HEK293 (cell line): ENCODE data around the gene TPSD1.

Experiments
- TCF7L2 ChIP-seq: IDR thresholded peaks from 2 replicates; pipeline ENCODE4 v1.6.1; 2011; ENCODE audit warnings: low read depth, mild to moderate bottlenecking, inconsistent platforms, low read length, moderate library complexity, borderline replicate concordance
- YY1 ChIP-seq: fragments of 450-650 bp; formaldehyde crosslinking; IDR thresholded peaks from 2 replicates; pipeline ENCODE4 v1.5.1; 2018; ENCODE audit warnings: missing biosample characterization, missing genetic modification characterization
- ZNF311 ChIP-seq: fragments of 450-650 bp; formaldehyde crosslinking; IDR thresholded peaks from 2 replicates; pipeline ENCODE4 v1.5.1; 2017; ENCODE audit warnings: missing biosample characterization, missing genetic modification characterization, borderline replicate concordance
- ZNF48 ChIP-seq: fragments of 450-650 bp; formaldehyde crosslinking; IDR thresholded peaks from 2 replicates; pipeline ENCODE4 v1.5.1; 2016; ENCODE audit warnings: missing biosample characterization, missing genetic modification characterization
- ZNF510 ChIP-seq: fragments of 450-650 bp; formaldehyde crosslinking; IDR thresholded peaks from 2 replicates; pipeline ENCODE4 v1.5.1; 2018; ENCODE audit warnings: mild to moderate bottlenecking, missing genetic modification characterization, missing biosample characterization; ENCODE audit not compliant: insufficient replicate concordance
- ZSCAN16 ChIP-seq: fragments of 450-650 bp; formaldehyde crosslinking; IDR thresholded peaks from 2 replicates; pipeline ENCODE4 v1.5.1; 2016; ENCODE audit warnings: missing biosample characterization, missing genetic modification characterization
- TF ChIP-seq, protein P1 (sequence below): fragments of 450-650 bp; formaldehyde crosslinking; IDR thresholded peaks from 2 replicates; pipeline ENCODE4 v1.5.1; 2016; ENCODE audit warnings: missing biosample characterization, missing genetic modification characterization
- TF ChIP-seq, protein P2 (sequence below): fragments of 450-650 bp; formaldehyde crosslinking; IDR thresholded peaks from 2 replicates; pipeline ENCODE4 v1.5.1; 2016; ENCODE audit warnings: missing biosample characterization, missing genetic modification characterization

DNA sequence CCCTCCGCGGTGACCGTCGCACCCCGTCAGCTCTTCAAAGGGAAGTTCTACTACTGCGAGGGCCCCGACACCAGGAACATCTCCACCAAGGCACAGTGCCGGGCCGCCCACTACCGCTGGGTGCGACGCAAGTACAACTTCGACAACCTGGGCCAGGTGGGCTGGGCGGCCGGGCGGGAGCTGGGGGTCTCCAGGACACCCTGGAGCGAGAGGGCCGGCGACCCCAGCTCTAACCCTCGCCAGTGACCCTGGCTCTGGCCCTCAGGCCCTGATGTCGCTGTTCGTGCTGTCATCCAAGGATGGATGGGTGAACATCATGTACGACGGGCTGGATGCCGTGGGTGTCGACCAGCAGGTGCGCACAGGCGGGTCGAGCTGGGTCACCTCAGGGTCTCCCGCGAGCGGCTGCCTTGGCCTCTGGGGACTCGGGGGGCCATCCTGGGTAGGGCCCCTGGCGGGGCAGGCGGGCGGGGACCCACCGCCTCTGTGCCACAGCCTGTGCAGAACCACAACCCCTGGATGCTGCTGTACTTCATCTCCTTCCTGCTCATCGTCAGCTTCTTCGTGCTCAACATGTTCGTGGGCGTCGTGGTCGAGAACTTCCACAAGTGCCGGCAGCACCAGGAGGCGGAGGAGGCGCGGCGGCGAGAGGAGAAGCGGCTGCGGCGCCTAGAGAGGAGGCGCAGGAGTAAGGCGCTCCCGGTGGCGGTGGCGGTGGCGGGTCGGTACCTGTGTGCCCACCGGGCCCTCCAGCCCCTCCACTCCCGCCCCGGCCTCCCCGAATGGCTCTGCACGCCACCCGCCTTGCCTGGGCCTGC is 44.2 kb upstream of the TPSD1 start:
- TF ChIP-seq, protein P1, sequence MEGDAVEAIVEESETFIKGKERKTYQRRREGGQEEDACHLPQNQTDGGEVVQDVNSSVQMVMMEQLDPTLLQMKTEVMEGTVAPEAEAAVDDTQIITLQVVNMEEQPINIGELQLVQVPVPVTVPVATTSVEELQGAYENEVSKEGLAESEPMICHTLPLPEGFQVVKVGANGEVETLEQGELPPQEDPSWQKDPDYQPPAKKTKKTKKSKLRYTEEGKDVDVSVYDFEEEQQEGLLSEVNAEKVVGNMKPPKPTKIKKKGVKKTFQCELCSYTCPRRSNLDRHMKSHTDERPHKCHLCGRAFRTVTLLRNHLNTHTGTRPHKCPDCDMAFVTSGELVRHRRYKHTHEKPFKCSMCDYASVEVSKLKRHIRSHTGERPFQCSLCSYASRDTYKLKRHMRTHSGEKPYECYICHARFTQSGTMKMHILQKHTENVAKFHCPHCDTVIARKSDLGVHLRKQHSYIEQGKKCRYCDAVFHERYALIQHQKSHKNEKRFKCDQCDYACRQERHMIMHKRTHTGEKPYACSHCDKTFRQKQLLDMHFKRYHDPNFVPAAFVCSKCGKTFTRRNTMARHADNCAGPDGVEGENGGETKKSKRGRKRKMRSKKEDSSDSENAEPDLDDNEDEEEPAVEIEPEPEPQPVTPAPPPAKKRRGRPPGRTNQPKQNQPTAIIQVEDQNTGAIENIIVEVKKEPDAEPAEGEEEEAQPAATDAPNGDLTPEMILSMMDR (tag by site-specific recombination): no peak
- no peak for TF ChIP-seq ZNF48
- TF ChIP-seq ZNF510 (tag by site-specific recombination): no peak
- no peak for TF ChIP-seq TCF7L2
- no peak for TF ChIP-seq YY1 (tag by site-specific recombination)
- no peak for TF ChIP-seq ZSCAN16 (tag by site-specific recombination)
- no peak for TF ChIP-seq ZNF311 (tag by site-specific recombination)
- TF ChIP-seq, protein P2, sequence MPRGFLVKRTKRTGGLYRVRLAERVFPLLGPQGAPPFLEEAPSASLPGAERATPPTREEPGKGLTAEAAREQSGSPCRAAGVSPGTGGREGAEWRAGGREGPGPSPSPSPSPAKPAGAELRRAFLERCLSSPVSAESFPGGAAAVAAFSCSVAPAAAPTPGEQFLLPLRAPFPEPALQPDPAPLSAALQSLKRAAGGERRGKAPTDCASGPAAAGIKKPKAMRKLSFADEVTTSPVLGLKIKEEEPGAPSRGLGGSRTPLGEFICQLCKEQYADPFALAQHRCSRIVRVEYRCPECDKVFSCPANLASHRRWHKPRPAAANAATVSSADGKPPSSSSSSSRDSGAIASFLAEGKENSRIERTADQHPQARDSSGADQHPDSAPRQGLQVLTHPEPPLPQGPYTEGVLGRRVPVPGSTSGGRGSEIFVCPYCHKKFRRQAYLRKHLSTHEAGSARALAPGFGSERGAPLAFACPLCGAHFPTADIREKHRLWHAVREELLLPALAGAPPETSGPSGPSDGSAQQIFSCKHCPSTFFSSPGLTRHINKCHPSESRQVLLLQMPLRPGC: no peak
